ENCODE results near the gene CALD1. TPM values are rescaled to one million over a fixed set of nuclear protein-coding genes. Genes with fewer than 3 reads are reported as not detected.

Gene CALD1
- total RNA-seq, 3 donors from 2014 or later: 40.3 to 1,241 (median 134) TPM

- no peak for TF ChIP-seq CTCF (IDR thresholded peaks at IDR 0.05)
- Histone ChIP-seq H3K9me3 (no peaks in the 10 kb centered on the region), H3K4me3 (no peak overlapping the region), H3K4me1 (ENCODE audit: low read depth) (no peaks in the 10 kb centered on the region), H3K36me3 (ENCODE audit: low read depth) (no peaks in the 10 kb centered on the region)
- DNase-seq (no peak), ATAC-seq (no peak)
- intact Hi-C loops (cut with DNase I, micrococcal nuclease): no loop called here
These were observed 108.8 kb downstream of the CALD1 start for GRCh38 chr7:134888141-134888740.

DNA sequence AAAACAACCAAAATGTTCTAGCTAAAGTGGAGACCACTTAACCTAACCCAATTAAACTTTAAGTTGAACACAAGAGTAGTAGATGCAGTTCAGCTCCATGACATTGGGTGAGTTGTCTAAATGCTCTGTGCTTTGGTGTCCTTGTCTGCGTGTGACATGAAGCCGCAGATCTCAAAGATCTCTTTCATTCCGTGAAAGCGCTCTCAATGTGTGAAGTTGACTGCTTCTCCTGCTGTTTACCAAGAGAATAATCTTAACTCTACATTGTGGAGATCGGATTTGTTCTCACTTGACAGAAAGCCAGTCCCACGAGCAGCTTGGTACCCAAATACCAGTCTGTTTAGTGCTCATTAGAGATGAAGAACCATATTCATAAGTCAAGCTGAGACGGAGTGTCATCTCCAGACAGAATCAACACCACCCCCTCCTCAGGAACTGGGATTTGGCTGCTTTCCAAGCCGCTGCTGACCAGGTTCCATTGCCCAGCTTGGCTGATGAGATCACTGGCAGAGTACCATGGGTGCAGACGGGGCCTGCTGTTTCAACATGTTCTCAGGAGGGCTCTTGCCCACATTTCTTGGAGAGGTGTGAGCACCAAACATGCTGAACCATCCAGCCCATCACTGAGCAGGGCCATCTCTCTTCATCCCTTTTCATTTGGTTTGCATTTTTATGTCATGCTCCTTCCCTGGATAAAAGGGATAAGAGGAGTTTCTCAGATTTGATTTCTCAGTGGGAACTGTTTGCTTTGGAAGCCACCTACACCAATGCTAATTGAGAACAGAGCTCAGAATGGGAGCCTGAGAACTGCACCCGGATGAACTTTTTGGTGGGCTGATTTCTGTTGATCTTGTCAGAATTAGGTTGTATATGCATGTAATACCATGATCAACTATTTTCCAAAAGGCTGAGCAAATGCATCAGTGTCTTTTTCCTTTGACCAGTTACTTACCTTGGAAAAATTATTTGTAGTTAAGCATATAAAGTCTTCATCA, 111.1 kb downstream of the CALD1 start:
- Histone ChIP-seq H3K9me3 (no peaks in the 10 kb centered on the region), H3K4me3 (no peak overlapping the region), H3K4me1 (ENCODE audit: low read depth) (no peaks in the 10 kb centered on the region), H3K36me3 (ENCODE audit: low read depth) (no peaks in the 10 kb centered on the region)
- DNase-seq (no peak), ATAC-seq (no peak)
- no peak for TF ChIP-seq CTCF (IDR thresholded peaks at IDR 0.05)
- intact Hi-C loops (cut with DNase I, micrococcal nuclease): no loop called here

- ATAC-seq: peak; percentile 65
- peak; percentile 37 to 61 (median 41) for DNase-seq
- H3K9me3 ChIP-seq: peaks cover 5% of the 10 kb centered on the region
- no peak for TF ChIP-seq CTCF (IDR thresholded peaks at IDR 0.05)
- no peaks in the 10 kb centered on the region for H3K36me3 ChIP-seq (ENCODE audit: low read depth)
- no peak overlapping the region for H3K4me3 ChIP-seq
- intact Hi-C loops (cut with DNase I, micrococcal nuclease): no loop called here
- H3K4me1 ChIP-seq (ENCODE audit: low read depth): no peaks in the 10 kb centered on the region
These were observed 111.8 kb downstream of the CALD1 start for GRCh38 chr7:134891262-134891695.

DNA sequence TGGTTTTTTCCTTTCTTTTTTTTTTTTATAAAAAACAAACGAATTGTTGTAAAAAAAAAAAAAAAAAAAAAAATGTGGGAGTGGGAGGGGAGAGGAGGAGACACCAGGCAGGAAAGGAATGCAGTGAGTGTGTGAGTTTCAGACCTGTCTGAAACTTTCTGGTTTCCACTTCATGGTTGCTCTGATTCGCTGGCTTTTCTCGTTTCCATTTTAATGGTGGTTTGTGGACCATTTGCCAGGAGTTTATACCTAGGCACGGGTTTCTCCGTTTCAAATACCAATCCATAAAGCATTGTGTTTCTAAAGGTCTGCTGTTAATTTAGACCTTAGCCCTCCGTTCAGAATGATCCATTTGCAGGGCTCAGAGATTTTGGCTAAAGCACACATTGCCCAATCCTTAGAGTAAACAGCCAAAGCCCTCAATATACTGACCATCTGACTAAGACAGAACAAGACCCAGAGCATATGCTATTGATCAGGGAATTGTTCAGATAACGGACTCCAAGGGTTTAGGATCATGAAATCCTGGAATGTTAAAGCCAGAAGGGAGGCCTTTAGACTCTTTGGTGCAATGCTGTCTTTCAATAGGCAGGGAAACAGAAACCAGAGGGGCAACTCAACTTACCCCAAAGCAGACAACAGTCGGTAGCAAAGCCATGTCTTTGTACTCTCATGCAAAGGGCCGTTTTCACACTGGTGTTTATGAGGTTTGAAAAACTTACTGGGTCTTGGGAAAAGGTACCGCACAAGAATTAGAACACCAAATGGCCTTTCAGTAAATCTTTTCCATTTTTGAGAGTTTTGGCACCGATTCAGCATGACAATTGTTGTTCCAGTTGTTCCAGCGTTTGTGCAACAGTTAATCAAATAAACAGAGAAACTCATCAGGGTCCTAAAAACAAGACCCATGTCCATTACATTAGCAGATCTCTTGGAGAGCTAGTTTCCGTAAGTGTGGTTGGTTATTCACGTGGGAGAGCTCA, 112.6 kb downstream of the CALD1 start:
- ATAC-seq: peak; percentile 30
- Histone ChIP-seq H3K4me1 (ENCODE audit: low read depth) (no peaks in the 10 kb centered on the region), H3K9me3 (peaks cover 8% of the 10 kb centered on the region), H3K36me3 (ENCODE audit: low read depth) (no peaks in the 10 kb centered on the region), H3K4me3 (no peak overlapping the region)
- no peak for TF ChIP-seq CTCF (IDR thresholded peaks at IDR 0.05)
- DNase-seq: no peak
- intact Hi-C loops (cut with DNase I, micrococcal nuclease): no loop called here

GRCh38 chr7:134892963-134893362, 113.5 kb downstream of the CALD1 start:
- no peaks in the 10 kb centered on the region for H3K36me3 ChIP-seq (ENCODE audit: low read depth)
- intact Hi-C loops (cut with DNase I, micrococcal nuclease): no loop called here
- TF ChIP-seq CTCF (IDR thresholded peaks at IDR 0.05): no peak
- no peak overlapping the region for H3K4me3 ChIP-seq
- H3K4me1 ChIP-seq (ENCODE audit: low read depth): no peaks in the 10 kb centered on the region
- DNase-seq (no peak), ATAC-seq (no peak)
- peaks cover 8% of the 10 kb centered on the region for H3K9me3 ChIP-seq
